Neural progenitor cell (in vitro differentiated cells): ENCODE data around the gene PCDHA9.

Experiments
- EZH2phosphoT487 ChIP-seq: fragments of 200-600 bp; sonication (generic); IDR thresholded peaks from 2 replicates; pipeline ENCODE4 v1.6.1; 2017; ENCODE audit warnings: antibody characterized with exemption
- TF ChIP-seq, protein P1 (sequence below): fragments of 200-600 bp; sonication (generic); IDR thresholded peaks from 2 replicates; pipeline ENCODE4 v1.5.1; 2017; ENCODE audit warnings: antibody characterized with exemption, mild to moderate bottlenecking

DNA sequence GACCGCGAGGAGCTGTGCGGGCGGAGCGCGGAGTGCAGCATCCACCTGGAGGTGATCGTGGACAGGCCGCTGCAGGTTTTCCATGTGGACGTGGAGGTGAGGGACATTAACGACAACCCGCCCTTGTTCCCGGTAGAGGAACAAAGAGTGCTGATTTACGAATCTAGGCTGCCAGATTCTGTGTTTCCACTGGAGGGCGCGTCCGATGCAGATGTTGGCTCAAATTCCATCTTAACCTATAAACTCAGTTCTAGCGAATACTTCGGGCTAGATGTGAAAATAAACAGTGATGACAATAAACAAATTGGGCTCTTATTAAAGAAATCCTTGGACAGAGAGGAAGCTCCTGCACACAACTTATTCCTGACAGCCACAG, 19.8 kb upstream of the PCDHA9 start:
- TF ChIP-seq, protein P1, sequence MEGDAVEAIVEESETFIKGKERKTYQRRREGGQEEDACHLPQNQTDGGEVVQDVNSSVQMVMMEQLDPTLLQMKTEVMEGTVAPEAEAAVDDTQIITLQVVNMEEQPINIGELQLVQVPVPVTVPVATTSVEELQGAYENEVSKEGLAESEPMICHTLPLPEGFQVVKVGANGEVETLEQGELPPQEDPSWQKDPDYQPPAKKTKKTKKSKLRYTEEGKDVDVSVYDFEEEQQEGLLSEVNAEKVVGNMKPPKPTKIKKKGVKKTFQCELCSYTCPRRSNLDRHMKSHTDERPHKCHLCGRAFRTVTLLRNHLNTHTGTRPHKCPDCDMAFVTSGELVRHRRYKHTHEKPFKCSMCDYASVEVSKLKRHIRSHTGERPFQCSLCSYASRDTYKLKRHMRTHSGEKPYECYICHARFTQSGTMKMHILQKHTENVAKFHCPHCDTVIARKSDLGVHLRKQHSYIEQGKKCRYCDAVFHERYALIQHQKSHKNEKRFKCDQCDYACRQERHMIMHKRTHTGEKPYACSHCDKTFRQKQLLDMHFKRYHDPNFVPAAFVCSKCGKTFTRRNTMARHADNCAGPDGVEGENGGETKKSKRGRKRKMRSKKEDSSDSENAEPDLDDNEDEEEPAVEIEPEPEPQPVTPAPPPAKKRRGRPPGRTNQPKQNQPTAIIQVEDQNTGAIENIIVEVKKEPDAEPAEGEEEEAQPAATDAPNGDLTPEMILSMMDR, result no peak
- TF ChIP-seq EZH2phosphoT487, result no peak
